Erythroblast (primary cell): ENCODE measurements around the gene CIDEB.

Source experiments
- GATA1 ChIP-seq: IDR thresholded peaks from 2 replicates; pipeline ENCODE4 v1.6.1; 2011; ENCODE audit warnings: low read depth, mild to moderate bottlenecking, control low read depth, low read length, moderate library complexity
- POLR2A ChIP-seq: IDR thresholded peaks from 2 replicates; pipeline ENCODE4 v1.6.1; 2011; ENCODE audit warnings: mild to moderate bottlenecking, low read length

- TF ChIP-seq POLR2A: no peak
- TF ChIP-seq GATA1: no peak
Measured at GRCh38 chr14:24348186-24348585, 40.4 kb upstream of the CIDEB start.
